T-helper 2 cell treated with Interferon-gamma antibody and Interleukin-4, amounts not matched to agents 5 μg/mL and 100 μg/mL, for 36 hours (primary cell): Measurements from ENCODE around the gene SLC6A15.

Experiments used
- DNase-seq: peaks from one replicate; pipeline ENCODE4 v3.0.0; 2021; ENCODE audit warnings: low spot score
- H3K27ac Mint-ChIP-seq: one replicate; pipeline ENCODE4 v1.8.0; 2021; ENCODE audit warnings: mild to moderate bottlenecking, mixed read lengths
- H3K27me3 Mint-ChIP-seq: one replicate; pipeline ENCODE4 v1.8.0; 2021; ENCODE audit warnings: low read depth, mixed read lengths
- H3K36me3 Mint-ChIP-seq: one replicate; pipeline ENCODE4 v1.8.0; 2021; ENCODE audit warnings: low read depth, mixed read lengths
- H3K4me1 Mint-ChIP-seq: one replicate; pipeline ENCODE4 v1.8.0; 2021; ENCODE audit warnings: low read depth, mixed read lengths
- H3K4me3 Mint-ChIP-seq: one replicate; pipeline ENCODE4 v1.8.0; 2022; ENCODE audit warnings: mild to moderate bottlenecking, moderate library complexity, mixed read lengths
- H3K9me3 Mint-ChIP-seq: one replicate; pipeline ENCODE4 v1.8.0; 2021; ENCODE audit warnings: mixed read lengths

SLC6A15 gene

DNA sequence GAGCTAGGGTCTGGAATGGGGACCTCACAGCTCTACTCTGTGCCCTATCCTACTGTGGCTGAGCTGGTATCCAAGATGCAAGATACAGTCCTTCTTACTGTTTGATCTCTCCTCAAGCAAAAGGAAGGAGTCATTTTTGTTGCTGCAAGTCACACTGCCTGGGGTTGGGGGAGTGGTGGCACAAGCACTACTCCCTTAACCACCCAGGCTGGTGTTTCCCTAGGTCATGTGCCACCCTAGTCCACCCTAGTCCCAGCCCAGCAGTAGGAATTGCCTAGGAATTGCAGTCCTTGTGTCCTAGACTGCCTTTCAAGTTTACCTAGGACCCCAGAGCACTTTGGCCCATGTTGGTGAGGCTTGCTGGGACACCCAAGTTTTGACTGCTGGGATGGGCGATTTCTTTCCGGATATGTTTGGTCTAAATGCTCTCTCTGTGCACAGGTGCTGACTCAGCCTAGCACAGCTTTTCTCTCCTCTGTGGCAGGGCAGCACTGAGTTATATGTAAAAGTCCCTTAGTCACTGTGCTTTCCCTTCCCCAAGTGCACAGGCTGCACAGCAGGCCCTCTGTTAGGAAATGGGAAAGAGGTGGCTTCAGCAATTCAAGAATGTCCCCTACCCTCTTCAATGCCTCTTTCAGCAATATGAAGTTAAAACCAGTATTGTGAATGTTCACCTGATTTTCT lies 54.9 kb downstream of the SLC6A15 start:
- Mint-ChIP-seq H3K27ac (no peak overlapping the region), H3K9me3 (no peaks in the 10 kb centered on the region), H3K4me3 (no peak overlapping the region), H3K4me1 (no peaks in the 10 kb centered on the region), H3K36me3 (no peaks in the 10 kb centered on the region), H3K27me3 (peaks cover 2% of the 10 kb centered on the region)
- DNase-seq = no peak

DNA sequence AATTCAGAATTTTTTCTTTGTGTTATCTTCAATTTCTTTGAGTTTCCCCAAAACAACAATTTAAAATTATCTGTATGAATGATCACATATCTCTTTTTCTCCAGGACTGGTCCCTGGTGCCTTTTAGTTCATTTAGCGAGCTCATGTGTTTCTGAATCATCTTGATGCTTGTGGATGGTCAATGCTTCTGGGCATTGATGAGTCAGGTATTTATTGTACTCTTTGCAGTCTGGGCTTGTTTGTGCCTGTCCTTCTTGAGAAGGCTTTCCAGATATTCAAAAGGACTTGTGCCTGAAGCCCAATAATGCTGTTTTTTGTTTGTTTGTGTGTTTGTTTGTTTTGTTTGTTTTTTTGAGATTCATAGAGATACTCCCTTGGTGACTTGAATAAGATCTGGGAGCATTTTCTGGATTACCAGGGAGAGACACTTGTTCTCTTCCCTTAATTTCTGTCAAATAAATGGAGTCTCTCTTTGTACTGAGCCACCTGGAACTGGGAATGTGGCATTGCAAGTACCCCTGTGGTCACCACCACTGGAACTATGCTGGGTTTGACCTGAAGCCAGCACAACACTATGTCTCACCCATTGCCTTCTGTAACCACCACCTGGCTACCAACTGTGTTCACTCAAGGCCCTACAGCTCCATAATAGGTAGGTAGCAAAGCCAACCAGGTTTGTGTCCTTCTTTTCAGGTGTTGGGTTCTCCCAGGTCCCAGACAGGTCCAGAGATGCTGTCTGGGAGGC lies 56.3 kb downstream of the SLC6A15 start:
- Mint-ChIP-seq H3K36me3 (no peaks in the 10 kb centered on the region), H3K27me3 (peaks cover 2% of the 10 kb centered on the region), H3K4me3 (no peak overlapping the region), H3K9me3 (no peaks in the 10 kb centered on the region), H3K4me1 (no peaks in the 10 kb centered on the region), H3K27ac (no peak overlapping the region)
- no peak for DNase-seq

DNA sequence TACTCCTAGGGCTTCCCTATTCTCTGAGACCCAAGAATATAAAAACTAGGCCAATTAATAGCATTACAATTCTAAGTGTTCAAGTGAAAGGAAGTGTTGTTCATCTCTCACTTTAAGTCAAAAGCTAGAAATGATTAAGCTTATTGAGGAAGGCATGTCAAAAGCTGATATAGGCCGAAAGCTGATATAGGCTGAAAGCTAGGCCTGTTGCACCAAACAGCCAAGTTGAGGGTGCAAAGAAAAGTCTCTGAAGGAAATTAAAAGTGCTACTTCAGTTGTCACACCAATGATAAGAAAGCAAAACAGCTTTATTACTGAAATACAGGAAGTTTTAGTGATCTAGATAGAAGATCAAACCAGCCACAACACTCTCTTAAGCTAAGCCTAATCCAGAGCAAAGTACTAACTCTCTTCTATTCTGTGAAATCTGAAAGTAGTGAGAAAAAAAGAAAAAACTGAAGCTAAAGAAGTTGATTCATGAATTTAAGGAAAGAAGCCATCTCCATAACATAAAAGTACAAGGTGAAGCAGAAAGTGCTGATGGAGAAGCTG lies 68.9 kb downstream of the SLC6A15 start:
- Mint-ChIP-seq H3K27ac (peak overlapping the region; percentile 50), H3K4me1 (peaks cover 10% of the 10 kb centered on the region), H3K4me3 (no peak overlapping the region), H3K9me3 (no peaks in the 10 kb centered on the region), H3K36me3 (no peaks in the 10 kb centered on the region), H3K27me3 (no peaks in the 10 kb centered on the region)
- no peak for DNase-seq

DNA sequence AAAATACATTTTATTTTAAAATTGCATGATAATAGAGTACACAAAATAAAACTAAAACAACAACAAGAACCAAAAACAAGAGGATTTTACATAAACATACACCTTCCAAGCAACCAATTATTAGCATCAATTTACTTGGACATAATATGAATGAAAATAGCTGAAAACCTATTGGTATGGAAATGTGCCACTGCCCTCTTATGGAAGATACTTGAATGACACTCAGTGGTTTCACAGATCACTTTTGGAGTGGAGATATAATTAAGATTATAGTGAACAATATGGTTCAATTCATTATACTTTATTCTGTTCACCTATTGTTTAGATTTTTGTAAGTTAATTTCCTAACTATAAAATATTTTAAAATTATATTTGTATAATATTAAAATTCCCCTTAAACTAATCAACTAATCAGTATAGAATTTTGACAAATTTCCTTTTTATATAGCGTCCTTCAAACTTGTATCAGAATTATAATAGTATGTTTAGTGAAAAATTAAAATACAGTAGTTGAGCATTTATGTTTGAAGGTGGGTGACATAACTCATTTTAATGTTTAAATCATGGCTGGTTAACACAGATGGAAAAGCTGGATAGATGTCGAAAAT lies 70.1 kb downstream of the SLC6A15 start:
- no peaks in the 10 kb centered on the region for H3K36me3 Mint-ChIP-seq
- no peaks in the 10 kb centered on the region for H3K9me3 Mint-ChIP-seq
- no peak overlapping the region for H3K4me3 Mint-ChIP-seq
- H3K4me1 Mint-ChIP-seq = peaks cover 10% of the 10 kb centered on the region
- DNase-seq = no peak
- no peak overlapping the region for H3K27ac Mint-ChIP-seq
- H3K27me3 Mint-ChIP-seq = no peaks in the 10 kb centered on the region

DNA sequence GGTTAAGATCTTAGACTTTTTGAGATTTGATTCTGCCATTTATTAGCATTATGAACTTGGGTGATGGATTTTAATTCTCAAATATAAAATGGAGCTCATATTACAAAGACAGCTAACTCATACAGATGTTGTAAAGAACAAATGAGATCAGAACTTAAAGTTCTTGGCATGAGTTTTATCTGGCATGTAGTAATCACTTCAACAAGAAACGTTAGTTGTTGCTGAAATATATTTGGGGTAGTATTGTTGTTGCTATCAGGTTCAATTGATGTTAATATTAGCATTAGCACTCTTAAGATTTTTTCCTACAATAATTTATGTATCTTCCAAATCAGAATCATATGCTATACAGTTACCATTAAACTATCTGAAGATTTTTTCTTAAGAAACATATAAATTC lies 71.0 kb downstream of the SLC6A15 start:
- Mint-ChIP-seq H3K9me3 (no peaks in the 10 kb centered on the region), H3K27me3 (no peaks in the 10 kb centered on the region), H3K4me1 (peaks cover 10% of the 10 kb centered on the region), H3K4me3 (no peak overlapping the region), H3K27ac (no peak overlapping the region), H3K36me3 (no peaks in the 10 kb centered on the region)
- no peak for DNase-seq

DNA sequence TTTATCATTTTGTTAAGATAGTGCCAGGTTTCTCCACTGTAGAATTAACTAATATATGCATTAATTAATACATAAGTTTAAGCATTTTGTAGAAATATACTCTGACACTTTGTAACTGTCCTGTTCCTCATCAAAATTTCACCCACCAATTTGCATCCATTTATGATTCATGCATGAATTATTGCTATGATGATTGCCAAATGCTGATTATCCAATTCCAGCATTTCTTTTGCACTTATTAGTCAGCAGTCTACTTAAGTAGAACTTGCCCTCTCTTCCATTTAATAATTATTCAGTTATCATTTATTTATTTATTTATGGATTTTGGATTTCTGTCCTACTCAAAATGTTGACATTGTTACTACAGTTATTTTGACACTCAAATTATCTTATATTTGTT lies 72.2 kb downstream of the SLC6A15 start:
- no peak overlapping the region for H3K4me3 Mint-ChIP-seq
- H3K36me3 Mint-ChIP-seq = no peaks in the 10 kb centered on the region
- no peaks in the 10 kb centered on the region for H3K9me3 Mint-ChIP-seq
- H3K4me1 Mint-ChIP-seq = peaks cover 10% of the 10 kb centered on the region
- no peaks in the 10 kb centered on the region for H3K27me3 Mint-ChIP-seq
- H3K27ac Mint-ChIP-seq = no peak overlapping the region
- no peak for DNase-seq

DNA sequence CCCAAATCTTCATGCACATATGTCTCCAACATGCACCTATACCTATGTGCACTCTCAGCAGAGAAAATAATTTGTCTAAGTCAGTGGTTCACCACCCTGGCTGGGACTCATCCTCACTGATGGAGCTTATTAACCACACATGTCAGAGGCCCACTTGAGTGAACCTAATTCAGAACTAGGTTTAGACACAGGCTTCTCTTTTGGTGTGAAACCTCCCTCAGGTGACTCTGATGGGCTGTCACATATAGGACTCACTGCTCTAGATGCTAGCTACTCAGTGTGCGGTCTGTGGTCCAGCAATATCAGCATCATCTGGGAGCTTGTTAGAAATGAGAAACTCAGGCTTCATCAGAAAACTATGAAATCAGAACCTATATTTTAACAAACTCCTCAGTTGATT lies 85.7 kb downstream of the SLC6A15 start:
- Mint-ChIP-seq H3K4me1 (no peaks in the 10 kb centered on the region), H3K9me3 (no peaks in the 10 kb centered on the region), H3K4me3 (no peak overlapping the region), H3K36me3 (no peaks in the 10 kb centered on the region), H3K27me3 (no peaks in the 10 kb centered on the region), H3K27ac (no peak overlapping the region)
- no peak for DNase-seq

DNA sequence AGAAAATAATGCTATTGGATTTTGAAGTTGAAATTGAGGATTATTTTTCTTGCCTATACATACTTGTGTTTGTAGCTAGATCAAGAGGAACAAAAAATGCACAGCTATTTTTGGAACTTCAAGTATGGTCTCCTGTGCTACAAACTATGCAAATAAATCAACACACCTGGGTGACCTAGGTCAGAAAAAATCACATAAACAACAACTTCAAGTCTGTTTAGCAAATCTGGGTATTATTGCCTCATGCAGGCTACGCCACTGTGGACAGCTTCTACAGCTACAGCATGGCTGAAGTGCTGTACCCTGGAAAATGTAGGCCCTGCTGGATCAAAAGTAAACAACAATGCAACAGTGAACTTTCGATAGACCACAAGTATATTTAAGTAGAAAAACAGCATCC lies 87.5 kb downstream of the SLC6A15 start:
- no peaks in the 10 kb centered on the region for H3K9me3 Mint-ChIP-seq
- no peak for DNase-seq
- H3K36me3 Mint-ChIP-seq = no peaks in the 10 kb centered on the region
- H3K27ac Mint-ChIP-seq = no peak overlapping the region
- H3K27me3 Mint-ChIP-seq = no peaks in the 10 kb centered on the region
- no peak overlapping the region for H3K4me3 Mint-ChIP-seq
- no peaks in the 10 kb centered on the region for H3K4me1 Mint-ChIP-seq

DNA sequence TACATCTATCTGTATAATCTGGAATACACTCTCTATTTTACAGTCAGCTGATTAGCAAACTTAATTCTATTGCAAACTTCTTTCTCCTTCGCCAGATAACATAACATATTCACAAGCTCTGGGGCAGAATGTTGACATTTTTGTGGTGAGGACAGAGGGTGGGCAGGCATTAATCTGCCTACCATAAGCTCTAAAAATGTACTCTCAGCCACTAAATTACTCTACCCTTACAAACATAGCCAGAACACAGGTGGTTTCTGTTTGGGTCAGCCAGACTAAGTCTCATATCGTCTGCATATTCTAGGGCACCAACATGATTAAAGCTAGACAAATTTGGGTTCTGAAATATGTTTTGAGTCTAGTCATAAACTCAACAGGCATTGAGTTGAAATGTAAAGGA lies 90.1 kb downstream of the SLC6A15 start:
- DNase-seq = no peak
- Mint-ChIP-seq H3K36me3 (no peaks in the 10 kb centered on the region), H3K4me3 (no peak overlapping the region), H3K9me3 (no peaks in the 10 kb centered on the region), H3K4me1 (no peaks in the 10 kb centered on the region), H3K27ac (no peak overlapping the region), H3K27me3 (no peaks in the 10 kb centered on the region)

DNA sequence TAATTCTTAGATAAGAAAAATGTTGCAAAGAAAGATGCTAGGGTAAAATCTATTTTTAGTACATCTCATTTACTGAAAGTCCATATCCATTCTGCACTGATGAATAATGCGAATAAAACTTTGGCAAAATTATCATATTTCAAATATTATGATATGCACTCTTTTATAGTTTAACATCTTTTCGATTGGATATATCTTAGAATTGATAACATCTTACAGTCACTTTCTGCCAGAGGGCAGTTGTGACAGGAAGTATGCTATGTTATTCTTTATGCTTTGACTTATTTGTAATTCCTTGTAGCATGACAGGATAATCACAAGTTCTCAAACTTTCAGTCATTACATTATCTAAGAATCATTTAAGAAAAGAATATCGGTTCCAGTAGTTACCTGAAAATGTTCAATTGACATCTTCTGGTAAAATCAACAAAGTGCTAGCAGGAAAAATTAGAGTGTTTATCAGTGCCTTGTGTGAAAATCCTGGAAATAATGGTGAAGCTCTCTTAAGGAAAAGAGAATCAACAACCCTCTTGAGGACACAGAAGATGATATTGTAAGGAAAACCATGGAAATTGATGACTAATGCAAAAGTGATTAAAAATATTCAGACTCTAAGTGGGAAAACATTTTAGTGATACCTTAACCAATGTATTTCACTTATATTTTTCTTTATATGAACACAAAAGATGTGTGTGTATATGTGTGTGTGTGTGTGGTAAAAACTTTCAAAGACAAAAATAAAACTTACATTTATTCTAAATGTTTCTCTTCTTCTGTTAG lies 95.5 kb downstream of the SLC6A15 start:
- no peaks in the 10 kb centered on the region for H3K9me3 Mint-ChIP-seq
- no peak overlapping the region for H3K27ac Mint-ChIP-seq
- H3K4me3 Mint-ChIP-seq = no peak overlapping the region
- no peaks in the 10 kb centered on the region for H3K27me3 Mint-ChIP-seq
- DNase-seq = no peak
- no peaks in the 10 kb centered on the region for H3K4me1 Mint-ChIP-seq
- no peaks in the 10 kb centered on the region for H3K36me3 Mint-ChIP-seq

DNA sequence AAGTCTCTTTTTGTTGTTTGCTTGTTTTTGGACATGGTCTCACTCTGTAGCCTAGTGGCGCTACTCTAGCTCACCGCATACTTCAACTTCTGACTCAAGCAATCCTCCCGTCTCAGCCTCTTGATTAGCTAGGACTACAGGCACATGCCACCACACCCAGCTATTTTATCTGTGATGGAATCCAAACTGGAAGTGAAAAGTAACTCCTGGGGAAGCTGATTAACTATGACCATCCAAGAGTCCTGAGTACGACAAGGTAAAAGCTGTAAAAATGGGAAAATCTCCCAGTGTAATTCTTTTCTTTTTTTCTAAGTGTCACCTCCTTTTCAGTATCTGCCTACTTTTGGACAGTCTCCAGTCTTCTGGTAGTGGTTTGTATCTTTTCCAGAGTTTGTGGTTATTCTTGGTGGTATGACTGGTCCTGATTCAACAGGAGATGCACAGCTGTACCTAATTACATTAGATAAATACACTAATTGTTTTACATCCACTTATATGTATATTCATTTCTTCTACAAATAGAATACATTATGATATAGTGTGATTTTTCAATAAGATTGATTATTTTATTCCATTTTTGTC lies 97.8 kb downstream of the SLC6A15 start:
- no peak overlapping the region for H3K27ac Mint-ChIP-seq

DNA sequence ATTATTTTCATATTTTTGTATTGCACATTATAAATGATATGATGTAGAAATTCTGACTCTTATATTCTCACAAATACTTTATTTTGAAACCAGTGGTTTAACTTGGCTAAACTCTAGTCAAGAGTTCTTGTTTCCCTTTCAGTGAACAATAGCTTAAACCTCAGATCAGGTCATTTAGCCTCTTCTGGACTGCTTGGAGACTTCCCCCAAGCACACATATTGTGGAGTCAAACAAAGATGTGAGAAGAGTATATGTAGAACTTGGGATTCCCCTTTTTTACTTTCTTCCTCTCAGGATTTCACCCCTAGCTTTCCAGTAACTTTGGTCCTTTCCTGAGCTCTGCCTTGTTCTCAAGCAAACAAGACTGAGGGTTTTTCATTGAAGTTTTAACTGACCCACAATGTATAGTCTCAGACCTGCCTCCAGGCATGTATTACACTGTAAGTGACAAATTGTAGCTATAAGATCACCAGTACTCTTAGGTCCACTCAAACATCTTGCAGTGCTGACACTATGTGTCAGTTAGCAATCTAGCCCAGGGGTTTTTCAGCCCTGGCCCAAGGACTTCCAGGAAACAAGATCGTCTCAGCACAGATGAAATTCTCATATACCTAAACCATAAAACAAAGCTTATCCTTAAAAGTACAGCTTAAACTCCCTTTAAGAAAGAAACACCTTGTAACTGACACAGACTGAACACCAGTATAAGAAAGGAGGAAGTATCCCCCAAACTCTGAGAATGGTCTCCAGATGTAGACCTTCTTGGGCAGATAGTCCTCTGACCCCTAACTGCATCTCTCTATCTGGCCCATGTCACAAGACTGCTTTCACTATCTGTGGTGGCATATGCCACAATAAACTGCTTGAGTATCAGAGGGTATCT lies 98.6 kb downstream of the SLC6A15 start:
- Mint-ChIP-seq H3K4me1 (no peaks in the 10 kb centered on the region), H3K9me3 (no peaks in the 10 kb centered on the region), H3K36me3 (no peaks in the 10 kb centered on the region), H3K27ac (no peak overlapping the region), H3K4me3 (no peak overlapping the region), H3K27me3 (no peaks in the 10 kb centered on the region)
- no peak for DNase-seq

More for the DNA sequence above, 97.8 kb downstream of the SLC6A15 start:
- Mint-ChIP-seq H3K4me3 (no peak overlapping the region), H3K36me3 (no peaks in the 10 kb centered on the region), H3K9me3 (no peaks in the 10 kb centered on the region), H3K4me1 (no peaks in the 10 kb centered on the region), H3K27me3 (no peaks in the 10 kb centered on the region)
- no peak for DNase-seq

DNA sequence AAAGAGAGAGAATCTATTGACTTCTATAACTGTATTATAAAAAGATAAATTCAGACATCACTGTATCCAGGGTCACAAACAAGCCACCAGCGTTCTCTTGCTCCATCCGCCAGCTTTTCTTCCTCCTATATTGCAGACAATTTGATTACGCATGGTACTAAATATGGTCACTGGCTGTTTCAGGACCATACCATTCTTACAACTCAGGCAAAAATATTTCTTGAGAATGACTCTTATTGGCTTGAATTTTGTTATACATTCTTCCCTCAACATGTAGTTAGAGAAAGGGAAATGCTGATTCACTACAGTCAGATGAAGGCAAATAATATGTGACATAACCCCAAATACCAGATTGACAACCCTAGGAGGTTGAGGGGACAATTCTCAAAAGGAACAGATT lies 101.3 kb downstream of the SLC6A15 start:
- H3K27ac Mint-ChIP-seq = no peak overlapping the region
- no peak overlapping the region for H3K4me3 Mint-ChIP-seq
- no peaks in the 10 kb centered on the region for H3K9me3 Mint-ChIP-seq
- no peaks in the 10 kb centered on the region for H3K4me1 Mint-ChIP-seq
- no peaks in the 10 kb centered on the region for H3K36me3 Mint-ChIP-seq
- no peaks in the 10 kb centered on the region for H3K27me3 Mint-ChIP-seq
- DNase-seq = no peak
